Smooth muscle cell (in vitro differentiated cells): ENCODE measurements around the gene ZPR1. TPM values are rescaled to one million over a fixed set of nuclear protein-coding genes. Genes with fewer than 3 reads are reported as not detected.

Source experiments
- DNase-seq: peaks from one replicate; lab custom pipeline; 2025; ENCODE audit not compliant: unreplicated experiment; lab: John Stamatoyannopoulos, UW
- H2AFZ ChIP-seq: fragments of 200-600 bp; sonication (generic); 2 replicates; pipeline ENCODE4 v1.6.0; 2016; ENCODE audit warnings: antibody characterized with exemption, low read depth, mild to moderate bottlenecking
- H3F3A ChIP-seq: fragments of 200-600 bp; sonication (generic); 2 replicates; pipeline ENCODE4 v1.6.0; 2017; ENCODE audit warnings: antibody characterized with exemption, low read depth
- H3K27ac ChIP-seq: fragments of 200-600 bp; sonication (generic); 2 replicates; pipeline ENCODE4 v1.5.1; 2016; ENCODE audit warnings: low read depth, mild to moderate bottlenecking
- H3K27me3 ChIP-seq: fragments of 200-600 bp; sonication (generic); 2 replicates; pipeline ENCODE4 v1.6.1; 2016; ENCODE audit warnings: low read depth, mild to moderate bottlenecking
- H3K36me3 ChIP-seq: fragments of 200-600 bp; sonication (generic); 2 replicates; pipeline ENCODE4 v1.5.1; 2016; ENCODE audit warnings: low read depth
- H3K4me1 ChIP-seq: fragments of 200-600 bp; sonication (generic); 2 replicates; pipeline ENCODE4 v1.5.1; 2016; ENCODE audit warnings: low read depth
- H3K4me2 ChIP-seq: fragments of 200-600 bp; sonication (generic); 2 replicates; pipeline ENCODE4 v1.6.0; 2016; ENCODE audit warnings: mild to moderate bottlenecking
- H3K4me3 ChIP-seq: fragments of 200-600 bp; sonication (generic); 2 replicates; pipeline ENCODE4 v1.5.1; 2016; ENCODE audit warnings: mild to moderate bottlenecking
- H3K79me2 ChIP-seq: fragments of 200-600 bp; sonication (generic); 2 replicates; pipeline ENCODE4 v1.6.0; 2016; ENCODE audit warnings: low read depth, mild to moderate bottlenecking
- H3K9ac ChIP-seq: fragments of 200-600 bp; sonication (generic); 2 replicates; pipeline ENCODE4 v1.6.0; 2016; ENCODE audit warnings: low read depth
- H3K9me3 ChIP-seq: fragments of 200-600 bp; sonication (generic); replicated peaks from 2 replicates; pipeline ENCODE4 v1.5.1; 2016; ENCODE audit warnings: low read depth
- H4K20me1 ChIP-seq: fragments of 200-600 bp; sonication (generic); 2 replicates; pipeline ENCODE4 v1.6.0; 2016; ENCODE audit warnings: low read depth
- CTCF ChIP-seq: fragments of 200-600 bp; sonication (generic); IDR thresholded peaks from 2 replicates; pipeline ENCODE4 v1.5.1; 2017; ENCODE audit warnings: borderline replicate concordance, mild to moderate bottlenecking, antibody characterized with exemption; ENCODE audit not compliant: insufficient read depth, poor library complexity, severe bottlenecking
- WGBS: methylation state at CpG from one replicate; pipeline ENCODE4 v1.1.7; 2016; ENCODE audit warnings: low lambda C conversion rate; 5-methylcytosine and 5-hydroxymethylcytosine counted together
- polyA plus RNA-seq: library from polyadenylated mRNA; unstranded; fragments of >200 nt; fragmentation: Nextera tagmentation; extraction: Ambion mirVana; gene quantifications from 2 replicates; pipeline ENCODE4 v1.2.1, GENCODE V29; 2016
- total RNA-seq: library from RNA; depleted of rRNA; stranded (reverse); fragments of >200 nt; gene quantifications from 2 replicates; pipeline ENCODE4 v1.2.3, GENCODE V29; 2014

ZPR1 gene
- total and polyA plus RNA-seq, 2 experiments from 2014 or later, result 26.2 to 34.2 TPM

GRCh38 chr11:116732271-116733042, 55.4 kb downstream of the ZPR1 start:
- H2AFZ ChIP-seq, result peak overlapping the region; percentile 79
- no peaks in the 10 kb centered on the region for H3K9me3 ChIP-seq
- 39% methylated on average over 25 of the region's 25 CpGs for WGBS
- H3K79me2 ChIP-seq, result no peaks in the 10 kb centered on the region
- H3K4me2 ChIP-seq, result peak overlapping the region; percentile 67
- peak; percentile 75 for TF ChIP-seq CTCF
- no peaks in the 10 kb centered on the region for H4K20me1 ChIP-seq
- H3K4me1 ChIP-seq, result peaks cover 17% of the 10 kb centered on the region
- no peak for DNase-seq
- no peak overlapping the region for H3K9ac ChIP-seq
- H3K36me3 ChIP-seq, result no peaks in the 10 kb centered on the region
- peaks cover 25% of the 10 kb centered on the region for H3K27me3 ChIP-seq
- H3F3A ChIP-seq, result no peaks in the 10 kb centered on the region
- H3K4me3 ChIP-seq, result peak overlapping the region; percentile 30
- H3K27ac ChIP-seq, result no peak overlapping the region

GRCh38 chr11:116731821-116732220, 56.0 kb downstream of the ZPR1 start:
- Histone ChIP-seq H3K9ac (no peak overlapping the region), H3K27me3 (peaks cover 32% of the 10 kb centered on the region), H3K4me3 (no peak overlapping the region), H3K4me2 (no peak overlapping the region), H4K20me1 (no peaks in the 10 kb centered on the region), H3F3A (no peaks in the 10 kb centered on the region), H3K4me1 (peaks cover 17% of the 10 kb centered on the region), H2AFZ (no peak overlapping the region), H3K9me3 (no peaks in the 10 kb centered on the region), H3K27ac (no peak overlapping the region), H3K79me2 (no peaks in the 10 kb centered on the region), H3K36me3 (no peaks in the 10 kb centered on the region)
- TF ChIP-seq CTCF, result no peak
- DNase-seq, result no peak
- 95% methylated on average over 2 of the region's 2 CpGs for WGBS

- no peak overlapping the region for H3K27ac ChIP-seq
- H3K9ac ChIP-seq, result no peak overlapping the region
Measured at GRCh38 chr11:116731097-116731761, 56.6 kb downstream of the ZPR1 start.

More at GRCh38 chr11:116731097-116731761, 56.6 kb downstream of the ZPR1 start:
- Histone ChIP-seq H3K27me3 (peaks cover 38% of the 10 kb centered on the region), H2AFZ (no peak overlapping the region), H3K4me3 (no peak overlapping the region), H3K4me2 (no peak overlapping the region), H4K20me1 (no peaks in the 10 kb centered on the region), H3K36me3 (no peaks in the 10 kb centered on the region), H3K4me1 (peaks cover 20% of the 10 kb centered on the region), H3K79me2 (no peaks in the 10 kb centered on the region), H3K9me3 (no peaks in the 10 kb centered on the region), H3F3A (no peaks in the 10 kb centered on the region)
- TF ChIP-seq CTCF, result no peak
- WGBS, result 54% methylated on average over 11 of the region's 11 CpGs
- DNase-seq, result no peak
